ENCODE results near the gene NDUFS4. TPM values are rescaled to one million over a fixed set of nuclear protein-coding genes. Genes with fewer than 3 reads are reported as not detected.
"Not testable (repeated sequence)": the region's sequence is repeated elsewhere in the genome, so short reads cannot be mapped to it uniquely, and the experiment has no call there.

The NDUFS4 gene
- total RNA-seq, 4 donors from 2014 or later: 78.5 to 120 (median 90.3) TPM

GRCh38 chr5:53649352-53649751, 88.9 kb downstream of the NDUFS4 start:
- Histone ChIP-seq H3K4me3 (no peak overlapping the region), H3K36me3 (peaks cover 0 to 15% (median 6%) of the 10 kb centered on the region in 4 donors), H3K27me3 (no peaks in the 10 kb centered on the region), H3K27ac (replicated peaks in 1 of 4) (no peak overlapping the region), H3K9me3 (no peaks in the 10 kb centered on the region), H3K4me1 (peaks cover 7 to 19% (median 12%) of the 10 kb centered on the region in 4 donors)
- intact Hi-C loops (cut with DNase I): no loop called here
- TF ChIP-seq POLR2A (IDR thresholded peaks at IDR 0.05; ENCODE audit: low read depth) (no peak), EP300 (IDR thresholded peaks at IDR 0.05) (no peak), POLR2AphosphoS5 (IDR thresholded peaks at IDR 0.05) (no peak)
- TF ChIP-seq, protein P1, sequence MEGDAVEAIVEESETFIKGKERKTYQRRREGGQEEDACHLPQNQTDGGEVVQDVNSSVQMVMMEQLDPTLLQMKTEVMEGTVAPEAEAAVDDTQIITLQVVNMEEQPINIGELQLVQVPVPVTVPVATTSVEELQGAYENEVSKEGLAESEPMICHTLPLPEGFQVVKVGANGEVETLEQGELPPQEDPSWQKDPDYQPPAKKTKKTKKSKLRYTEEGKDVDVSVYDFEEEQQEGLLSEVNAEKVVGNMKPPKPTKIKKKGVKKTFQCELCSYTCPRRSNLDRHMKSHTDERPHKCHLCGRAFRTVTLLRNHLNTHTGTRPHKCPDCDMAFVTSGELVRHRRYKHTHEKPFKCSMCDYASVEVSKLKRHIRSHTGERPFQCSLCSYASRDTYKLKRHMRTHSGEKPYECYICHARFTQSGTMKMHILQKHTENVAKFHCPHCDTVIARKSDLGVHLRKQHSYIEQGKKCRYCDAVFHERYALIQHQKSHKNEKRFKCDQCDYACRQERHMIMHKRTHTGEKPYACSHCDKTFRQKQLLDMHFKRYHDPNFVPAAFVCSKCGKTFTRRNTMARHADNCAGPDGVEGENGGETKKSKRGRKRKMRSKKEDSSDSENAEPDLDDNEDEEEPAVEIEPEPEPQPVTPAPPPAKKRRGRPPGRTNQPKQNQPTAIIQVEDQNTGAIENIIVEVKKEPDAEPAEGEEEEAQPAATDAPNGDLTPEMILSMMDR (IDR thresholded peaks at IDR 0.05): no peak
- no peak for DNase-seq (ENCODE audit: extremely low spot score)
- WGBS: 93% methylated on average over 2 of the region's 2 CpGs

DNA sequence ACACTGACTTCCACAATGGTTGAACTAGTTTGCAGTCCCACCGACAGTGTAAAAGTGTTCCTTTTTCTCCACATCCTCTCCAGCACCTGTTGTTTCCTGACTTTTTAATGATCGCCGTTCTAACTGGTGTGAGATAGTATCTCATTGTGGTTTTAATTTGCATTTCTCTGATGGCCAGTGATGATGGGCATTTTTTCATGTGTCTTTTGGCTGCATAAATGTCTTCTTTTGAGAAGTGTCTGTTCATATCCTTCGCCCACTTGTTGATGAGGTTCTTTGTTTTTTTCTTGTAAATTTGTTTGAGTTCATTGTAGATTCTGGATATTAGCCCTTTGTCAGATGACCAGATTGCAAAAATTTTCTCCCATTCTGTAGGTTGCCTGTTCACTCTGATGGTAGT, 100.1 kb downstream of the NDUFS4 start:
- H3K4me3 ChIP-seq; H3K27me3 ChIP-seq; H3K27ac ChIP-seq (replicated peaks in 1 of 4); H3K9me3 ChIP-seq; DNase-seq (ENCODE audit: extremely low spot score); H3K4me1 ChIP-seq; intact Hi-C loops (cut with DNase I): not testable (repeated sequence)
- 96% methylated on average over 2 of the region's 4 CpGs for WGBS
- H3K36me3 ChIP-seq: peaks cover 0 to 27% (median 10%) of the 10 kb centered on the region in 4 donors

- WGBS: 94% methylated on average over 6 of the region's 11 CpGs
These were observed 104.9 kb downstream of the NDUFS4 start for GRCh38 chr5:53665313-53665712.

GRCh38 chr5:53667621-53668020, 107.2 kb downstream of the NDUFS4 start:
- H3K4me3 ChIP-seq: no peak overlapping the region
- DNase-seq (ENCODE audit: extremely low spot score): no peak
- peaks cover 0 to 9% (median 6%) of the 10 kb centered on the region in 4 donors for H3K9me3 ChIP-seq
- H3K27ac ChIP-seq (replicated peaks in 1 of 4): no peak overlapping the region
- TF ChIP-seq, protein P1 (IDR thresholded peaks at IDR 0.05): no peak
- TF ChIP-seq POLR2AphosphoS5 (IDR thresholded peaks at IDR 0.05) (no peak), EP300 (IDR thresholded peaks at IDR 0.05) (no peak), POLR2A (IDR thresholded peaks at IDR 0.05; ENCODE audit: low read depth) (no peak)
- intact Hi-C loops (cut with DNase I): no loop called here
- 96% methylated on average over 2 of the region's 2 CpGs for WGBS
- H3K36me3 ChIP-seq: peaks cover 0 to 25% (median 17%) of the 10 kb centered on the region in 4 donors
- H3K4me1 ChIP-seq: no peaks in the 10 kb centered on the region
- no peaks in the 10 kb centered on the region for H3K27me3 ChIP-seq

More at GRCh38 chr5:53665313-53665712, 104.9 kb downstream of the NDUFS4 start:
- DNase-seq (ENCODE audit: extremely low spot score); H3K27me3 ChIP-seq; H3K4me3 ChIP-seq; intact Hi-C loops (cut with DNase I); H3K4me1 ChIP-seq; H3K9me3 ChIP-seq; H3K27ac ChIP-seq (replicated peaks in 1 of 4): not testable (repeated sequence)
- H3K36me3 ChIP-seq: peaks cover 0 to 28% (median 17%) of the 10 kb centered on the region in 4 donors

DNA sequence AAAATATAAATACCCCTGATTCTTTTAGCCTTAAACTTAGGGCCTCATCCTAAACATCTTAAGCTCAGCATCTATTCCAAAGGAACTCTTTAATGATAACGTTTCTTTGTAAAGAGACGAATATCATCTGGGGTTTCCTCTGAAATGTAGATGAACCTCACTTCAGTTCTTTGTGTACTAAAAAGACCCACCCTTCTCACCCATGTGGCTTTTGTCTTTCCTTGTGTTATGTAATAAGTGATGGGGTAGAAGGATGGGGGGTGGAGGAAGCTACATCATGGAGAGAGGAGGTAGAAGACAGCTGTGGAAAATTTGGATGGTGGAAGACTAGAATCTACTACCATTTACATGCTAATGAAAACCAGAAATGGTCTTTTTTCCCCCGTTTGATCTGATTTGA, 111.0 kb downstream of the NDUFS4 start:
- intact Hi-C loops (cut with DNase I): no loop called here
- no peaks in the 10 kb centered on the region for H3K9me3 ChIP-seq
- TF ChIP-seq, protein P1 (IDR thresholded peaks at IDR 0.05): no peak
- TF ChIP-seq POLR2AphosphoS5 (IDR thresholded peaks at IDR 0.05) (no peak), EP300 (IDR thresholded peaks at IDR 0.05) (no peak), POLR2A (IDR thresholded peaks at IDR 0.05; ENCODE audit: low read depth) (no peak)
- H3K27me3 ChIP-seq: no peaks in the 10 kb centered on the region
- H3K36me3 ChIP-seq: peaks cover 0 to 6% (median 3%) of the 10 kb centered on the region in 4 donors
- WGBS: 79% methylated on average over 3 of the region's 3 CpGs
- H3K4me3 ChIP-seq: no peak overlapping the region
- no peak for DNase-seq (ENCODE audit: extremely low spot score)
- H3K27ac ChIP-seq (replicated peaks in 1 of 4): no peak overlapping the region
- H3K4me1 ChIP-seq: no peaks in the 10 kb centered on the region

DNA sequence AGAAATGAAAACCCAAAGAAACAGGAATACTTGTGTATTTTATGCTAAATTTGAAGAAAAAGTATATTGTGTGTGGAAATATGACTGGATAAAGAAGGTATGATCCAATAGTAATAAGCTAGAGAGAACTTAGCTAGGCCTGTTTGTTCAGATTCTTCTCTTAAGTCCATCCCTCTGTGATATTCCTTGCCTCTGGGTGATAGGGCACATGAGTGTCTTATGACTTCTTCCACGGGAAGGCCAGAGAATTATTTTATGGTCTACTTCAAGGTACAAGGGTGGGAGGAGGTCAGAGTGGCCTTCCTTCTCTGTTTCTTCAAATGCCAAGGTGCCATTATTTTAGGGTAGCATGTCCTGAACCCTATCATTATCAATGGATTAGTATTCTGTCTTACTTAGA, 113.7 kb downstream of the NDUFS4 start:
- no peaks in the 10 kb centered on the region for H3K36me3 ChIP-seq
- intact Hi-C loops (cut with DNase I): no loop called here

More for the DNA sequence above, 113.7 kb downstream of the NDUFS4 start:
- DNase-seq (ENCODE audit: extremely low spot score): no peak
- TF ChIP-seq, protein P1 (IDR thresholded peaks at IDR 0.05): no peak
- Histone ChIP-seq H3K4me3 (no peak overlapping the region), H3K4me1 (no peaks in the 10 kb centered on the region), H3K9me3 (no peaks in the 10 kb centered on the region), H3K27ac (replicated peaks in 1 of 4) (no peak overlapping the region), H3K27me3 (no peaks in the 10 kb centered on the region)
- WGBS: 93% methylated on average over 1 of the region's 1 CpG

Measured in esophagus muscularis mucosa (tissue), 4 donors.